ENCODE data around the gene FBXO22. TPM values are rescaled to one million over a fixed set of nuclear protein-coding genes. Genes with fewer than 3 reads are reported as not detected.
"Not testable (repeated sequence)": the region's sequence is repeated elsewhere in the genome, so short reads cannot be mapped to it uniquely, and the experiment has no call there.

Gene FBXO22
- 26.1 and 45.8 TPM in 2 replicates for total RNA-seq

DNA sequence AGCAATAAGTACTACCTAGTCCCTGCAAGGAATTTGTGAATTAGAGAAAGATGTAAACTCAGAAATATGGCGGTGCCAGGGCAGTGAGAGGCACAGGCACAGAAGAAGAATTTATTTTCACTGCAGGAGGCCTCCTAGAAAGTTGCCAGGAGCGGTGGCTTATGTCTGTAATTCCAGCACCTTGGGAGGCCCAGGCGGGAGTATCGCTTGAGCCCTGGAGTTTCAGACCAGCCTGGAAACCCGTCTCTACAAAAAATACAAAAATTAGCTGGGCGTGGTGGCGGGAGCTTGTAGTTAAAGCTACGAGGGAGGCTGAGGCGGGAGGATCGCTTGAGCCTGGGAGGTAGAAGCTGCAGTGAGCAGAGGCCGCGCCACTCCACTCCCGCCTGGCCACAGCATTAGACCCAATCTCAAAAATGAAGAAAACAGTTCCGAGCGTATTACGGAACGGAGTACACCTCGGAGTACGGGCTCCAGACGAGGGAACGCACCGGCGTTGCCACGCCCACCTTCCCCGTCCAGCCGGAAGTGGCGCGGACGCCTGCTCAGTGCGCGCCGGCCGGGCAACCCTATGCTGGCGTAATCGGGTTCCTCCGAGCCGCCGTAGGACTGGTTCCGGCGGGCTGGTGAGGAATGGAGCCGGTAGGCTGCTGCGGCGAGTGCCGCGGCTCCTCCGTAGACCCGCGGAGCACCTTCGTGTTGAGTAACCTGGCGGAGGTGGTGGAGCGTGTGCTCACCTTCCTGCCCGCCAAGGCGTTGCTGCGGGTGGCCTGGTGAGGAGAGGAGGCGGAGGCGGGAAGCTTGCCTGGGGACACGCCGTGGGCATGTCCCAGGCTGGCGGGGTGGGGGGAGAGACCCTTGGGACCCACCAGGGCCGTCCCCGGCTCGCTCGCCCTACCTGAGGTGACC lies at the start of gene FBXO22:
Gene FBXO22 (plus strand): TSS at position 548 of the 909 bp plus-strand sequence. CDS start 86 bp downstream, at position 634.
- H3K4me3 ChIP-seq (ENCODE audit: low read depth, low read length), result peak within 1 kb of the TSS; percentile 93
- TF ChIP-seq, protein P1, sequence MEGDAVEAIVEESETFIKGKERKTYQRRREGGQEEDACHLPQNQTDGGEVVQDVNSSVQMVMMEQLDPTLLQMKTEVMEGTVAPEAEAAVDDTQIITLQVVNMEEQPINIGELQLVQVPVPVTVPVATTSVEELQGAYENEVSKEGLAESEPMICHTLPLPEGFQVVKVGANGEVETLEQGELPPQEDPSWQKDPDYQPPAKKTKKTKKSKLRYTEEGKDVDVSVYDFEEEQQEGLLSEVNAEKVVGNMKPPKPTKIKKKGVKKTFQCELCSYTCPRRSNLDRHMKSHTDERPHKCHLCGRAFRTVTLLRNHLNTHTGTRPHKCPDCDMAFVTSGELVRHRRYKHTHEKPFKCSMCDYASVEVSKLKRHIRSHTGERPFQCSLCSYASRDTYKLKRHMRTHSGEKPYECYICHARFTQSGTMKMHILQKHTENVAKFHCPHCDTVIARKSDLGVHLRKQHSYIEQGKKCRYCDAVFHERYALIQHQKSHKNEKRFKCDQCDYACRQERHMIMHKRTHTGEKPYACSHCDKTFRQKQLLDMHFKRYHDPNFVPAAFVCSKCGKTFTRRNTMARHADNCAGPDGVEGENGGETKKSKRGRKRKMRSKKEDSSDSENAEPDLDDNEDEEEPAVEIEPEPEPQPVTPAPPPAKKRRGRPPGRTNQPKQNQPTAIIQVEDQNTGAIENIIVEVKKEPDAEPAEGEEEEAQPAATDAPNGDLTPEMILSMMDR (IDR thresholded peaks at IDR 0.05; ENCODE audit: insufficient read depth, low read depth, low read length), result no peak
- DNase-seq (ENCODE audit: low read depth), result peak; percentile 90

DNA sequence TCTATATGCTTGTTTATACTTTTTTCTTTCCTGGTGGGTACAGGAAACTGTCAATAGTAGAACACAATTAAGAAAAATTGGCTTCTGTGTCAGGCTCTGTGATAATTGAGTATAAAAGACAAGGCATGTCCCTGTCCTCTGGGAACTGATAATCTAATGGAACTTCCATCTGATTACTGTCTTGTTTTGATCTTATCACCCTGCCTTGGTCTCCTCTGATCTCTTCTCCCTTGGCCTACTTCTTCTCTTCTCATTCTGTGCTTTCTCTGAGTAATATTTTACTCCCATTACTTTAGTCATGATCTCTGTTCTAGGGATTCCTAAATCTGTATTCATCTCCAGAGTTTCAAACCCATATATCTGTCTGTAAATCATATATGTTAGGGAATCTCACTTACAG lies 45.8 kb upstream of the FBXO22 start:
- DNase-seq (ENCODE audit: low read depth), result no peak
- TF ChIP-seq, protein P1 (IDR thresholded peaks at IDR 0.05; ENCODE audit: insufficient read depth, low read depth, low read length), result no peak
- no peak overlapping the region for H3K4me3 ChIP-seq (ENCODE audit: low read depth, low read length)

DNA sequence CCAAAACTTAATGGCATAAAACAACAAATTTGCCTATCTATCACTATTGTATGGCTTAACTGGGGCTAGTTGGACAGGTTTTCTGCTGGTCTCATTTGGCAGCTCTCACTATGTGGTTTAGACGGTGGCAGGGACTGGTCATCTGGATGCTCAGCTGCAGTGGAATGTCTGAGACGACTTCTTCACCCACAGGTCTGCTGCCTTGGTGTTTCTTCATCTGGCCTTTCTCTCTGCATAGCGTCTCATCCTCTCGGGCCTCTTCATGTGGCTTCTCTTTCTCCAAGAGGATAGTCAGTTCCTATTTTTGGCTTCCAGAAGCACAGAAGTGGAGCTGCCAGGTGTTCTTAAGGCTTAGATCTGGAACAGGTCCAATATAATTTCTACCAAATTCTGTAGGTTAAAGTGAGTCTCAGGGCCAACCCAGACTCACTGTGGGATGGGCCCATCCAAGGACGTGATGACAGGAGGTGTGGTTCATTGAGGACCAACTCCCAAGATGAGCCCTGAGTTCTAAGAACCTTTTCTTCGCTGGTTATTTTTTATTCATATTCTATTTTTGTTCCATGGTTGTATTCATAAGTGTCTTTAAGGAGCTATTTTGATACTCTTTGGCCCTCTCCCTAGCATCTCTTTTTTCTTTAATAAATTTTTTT lies 41.8 kb upstream of the FBXO22 start:
- no peak for DNase-seq (ENCODE audit: low read depth)
- H3K4me3 ChIP-seq (ENCODE audit: low read depth, low read length), result no peak overlapping the region
- TF ChIP-seq, protein P1 (IDR thresholded peaks at IDR 0.05; ENCODE audit: insufficient read depth, low read depth, low read length), result no peak

DNA sequence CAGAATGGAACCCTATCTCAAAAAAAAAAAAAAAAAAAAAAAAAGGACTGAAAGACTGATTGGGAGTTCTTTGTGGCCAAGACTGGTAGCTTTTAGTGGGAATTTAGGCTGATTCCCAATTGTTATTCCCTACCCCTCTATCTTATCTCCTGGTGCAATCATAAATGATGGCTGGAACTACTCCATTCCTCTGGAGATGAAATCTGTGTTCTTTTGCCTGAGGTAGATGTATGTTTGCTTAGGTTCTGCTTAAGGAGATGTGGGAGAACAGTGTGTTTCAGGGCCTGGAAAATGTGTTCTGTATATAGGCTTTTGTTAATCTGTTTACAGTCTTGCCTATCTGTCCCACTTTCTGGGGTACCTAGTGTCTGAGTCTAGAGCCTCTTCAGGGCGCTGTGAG lies 40.9 kb upstream of the FBXO22 start:
- DNase-seq (ENCODE audit: low read depth), result no peak
- TF ChIP-seq, protein P1 (IDR thresholded peaks at IDR 0.05; ENCODE audit: insufficient read depth, low read depth, low read length), result no peak
- H3K4me3 ChIP-seq (ENCODE audit: low read depth, low read length), result no peak overlapping the region

DNA sequence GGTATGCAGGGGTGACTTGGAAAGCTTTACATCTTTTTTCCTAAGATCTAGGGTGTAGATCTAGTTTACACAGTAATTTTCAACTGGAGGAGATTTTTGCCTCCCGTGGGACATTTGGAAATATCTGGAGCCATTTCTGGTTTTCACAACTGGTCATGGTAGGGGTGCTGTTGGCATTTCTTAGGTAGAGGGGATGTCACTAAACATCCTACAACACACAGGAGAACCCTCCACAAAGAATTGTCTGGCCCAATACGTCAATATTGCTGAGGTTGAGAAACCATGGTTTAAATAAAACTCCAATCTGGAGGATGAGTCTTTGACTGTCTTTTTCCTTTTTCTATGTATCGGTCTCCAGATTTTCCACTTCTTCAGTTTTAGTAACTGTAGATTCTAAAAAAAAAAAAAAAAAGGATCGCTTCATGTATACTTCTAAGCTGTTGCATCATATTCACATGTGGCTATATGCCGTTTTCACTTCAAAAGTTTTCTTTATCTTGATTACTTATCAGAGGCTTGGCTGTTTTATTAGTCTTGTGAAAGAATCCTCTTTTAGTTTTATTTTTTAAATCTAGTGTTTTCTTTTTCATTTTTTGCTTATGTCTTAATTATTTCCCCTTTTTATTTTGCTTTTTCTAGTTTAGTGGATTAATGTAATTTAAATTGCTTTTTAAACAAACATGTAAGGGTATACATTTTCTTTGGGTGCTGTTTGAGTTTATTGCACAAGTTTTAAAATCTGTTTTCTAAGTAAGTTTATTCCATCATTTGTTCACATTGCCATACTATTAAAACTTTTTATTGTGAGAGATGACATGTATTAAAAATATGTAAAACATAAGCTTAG lies 39.2 kb upstream of the FBXO22 start:
- TF ChIP-seq, protein P1 (IDR thresholded peaks at IDR 0.05; ENCODE audit: insufficient read depth, low read depth, low read length), result no peak
- peak; percentile 87 for DNase-seq (ENCODE audit: low read depth)
- H3K4me3 ChIP-seq (ENCODE audit: low read depth, low read length), result no peak overlapping the region

DNA sequence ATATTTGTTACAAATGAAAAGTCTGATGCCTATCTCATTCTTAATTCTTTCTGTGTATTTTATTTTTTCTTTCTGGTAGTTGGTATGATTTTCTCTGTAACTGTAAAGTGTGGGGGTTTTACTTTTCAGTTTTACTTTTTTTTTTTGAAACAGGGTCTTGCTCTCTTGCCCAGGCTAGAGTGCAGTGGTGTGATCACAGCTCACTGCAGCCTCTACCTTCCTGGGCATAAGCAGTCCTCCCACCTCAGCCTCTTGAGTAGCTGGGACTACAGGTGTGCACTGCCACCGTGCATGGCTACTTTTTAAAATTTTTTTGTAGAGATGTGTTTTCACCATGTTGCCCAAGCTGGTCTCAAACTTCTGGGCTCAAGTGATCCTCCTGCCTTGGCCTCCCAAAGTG lies 37.6 kb upstream of the FBXO22 start:
- not testable (repeated sequence) for DNase-seq (ENCODE audit: low read depth); H3K4me3 ChIP-seq (ENCODE audit: low read depth, low read length)
